RCC 7860 (cell line): ENCODE results near the gene RAMP3.

Experiments used
- DNase-seq: peaks from one replicate; pipeline ENCODE4 v3.0.0-alpha.2; 2015; ENCODE audit warnings: low spot score
- FAIRE-seq: peaks from 2 replicates; lab custom pipeline; 2012; peaks lifted over from hg19 to GRCh38; lab: Jason Lieb, UNC

RAMP3 gene

DNA sequence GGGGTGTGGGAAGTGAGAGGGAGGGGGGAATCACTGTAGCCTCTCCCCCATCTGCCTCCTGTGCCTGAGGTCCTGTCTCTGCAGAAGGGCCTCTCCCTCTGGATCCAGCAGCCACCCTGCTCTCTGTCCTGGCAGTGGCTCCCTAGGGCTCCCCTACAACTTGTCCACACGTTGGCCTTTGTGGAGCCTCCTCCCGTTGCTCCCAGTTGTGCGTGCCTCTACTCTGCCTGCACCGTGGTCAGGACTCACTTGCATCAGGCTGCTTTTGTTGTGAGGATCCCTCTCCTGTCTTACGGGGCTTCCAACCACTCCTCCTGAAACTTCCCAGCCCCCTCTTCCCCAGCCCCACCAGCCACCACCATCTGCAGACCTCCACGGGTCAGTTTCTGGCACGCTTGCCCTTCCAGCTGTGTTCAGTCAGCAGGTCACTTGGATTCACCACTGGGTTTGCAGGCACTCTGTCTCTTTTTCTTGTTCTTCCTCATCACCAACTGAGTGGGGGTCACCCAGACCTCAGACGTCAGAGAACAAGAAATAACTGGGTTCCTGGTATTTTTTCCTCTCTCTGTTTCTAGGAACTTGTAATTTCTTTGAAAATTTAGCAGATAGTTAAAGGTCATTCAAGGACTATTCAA lies 62.3 kb downstream of the RAMP3 start:
- DNase-seq: no peak
- FAIRE-seq: no peak

DNA sequence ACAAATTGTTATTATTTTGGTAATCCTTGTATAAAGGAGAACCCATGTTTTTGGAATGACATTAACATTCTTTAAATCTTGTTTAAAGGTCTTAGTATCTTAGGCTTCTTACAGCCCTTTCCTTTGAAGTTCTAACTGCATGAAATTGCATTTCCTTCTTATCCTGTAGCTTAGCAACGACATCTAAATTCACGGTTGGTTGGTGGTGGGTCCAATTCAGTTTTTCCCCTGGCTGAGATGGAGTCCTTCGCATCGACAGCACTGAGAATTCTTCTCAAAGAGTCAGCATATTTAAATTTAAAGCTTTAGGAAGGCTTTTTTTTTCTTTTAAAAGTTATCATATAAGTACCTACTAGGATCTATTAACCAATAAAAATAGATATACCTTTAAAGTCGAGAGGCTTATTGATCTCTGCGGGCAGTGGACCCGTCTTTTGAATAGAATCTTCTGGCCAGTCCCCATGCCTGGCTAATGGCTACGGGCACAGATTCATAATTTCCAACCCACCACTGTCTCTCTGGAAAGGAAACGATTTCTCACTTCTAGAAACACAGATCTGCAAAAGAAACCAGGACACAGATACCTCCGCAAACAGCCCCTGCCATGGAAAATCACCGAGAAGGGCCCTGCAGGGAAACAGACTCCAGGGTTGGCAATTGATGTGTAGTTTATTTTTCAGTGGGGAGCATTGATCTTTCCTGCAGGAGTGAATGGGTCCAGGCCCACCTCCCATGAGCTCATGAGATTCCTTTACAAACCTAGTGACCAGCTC lies 63.4 kb downstream of the RAMP3 start:
- DNase-seq: no peak
- FAIRE-seq: no peak

- FAIRE-seq (no peak), DNase-seq (no peak)
Observed at GRCh38 chr7:45221896-45222604, 64.5 kb downstream of the RAMP3 start.

DNA sequence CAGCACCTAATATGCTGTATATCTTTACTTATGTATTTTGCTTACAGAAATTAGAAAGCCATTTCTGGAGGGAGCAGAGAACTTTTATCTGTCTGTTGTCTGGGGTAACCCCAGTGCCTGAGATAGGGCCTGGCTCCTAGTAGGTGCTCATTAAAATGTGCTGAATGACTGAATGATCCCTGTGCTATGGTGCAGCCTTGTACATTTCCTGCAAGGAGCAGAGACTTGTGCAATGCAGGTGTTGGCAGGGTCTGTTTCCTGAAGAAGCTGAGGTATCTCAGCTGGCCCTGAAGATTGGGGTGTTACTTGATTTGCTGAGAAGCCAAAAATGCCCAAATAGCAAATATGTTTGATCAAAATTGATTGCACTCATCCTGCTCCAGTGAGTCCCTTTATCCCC lies 65.5 kb downstream of the RAMP3 start:
- DNase-seq: no peak

DNA sequence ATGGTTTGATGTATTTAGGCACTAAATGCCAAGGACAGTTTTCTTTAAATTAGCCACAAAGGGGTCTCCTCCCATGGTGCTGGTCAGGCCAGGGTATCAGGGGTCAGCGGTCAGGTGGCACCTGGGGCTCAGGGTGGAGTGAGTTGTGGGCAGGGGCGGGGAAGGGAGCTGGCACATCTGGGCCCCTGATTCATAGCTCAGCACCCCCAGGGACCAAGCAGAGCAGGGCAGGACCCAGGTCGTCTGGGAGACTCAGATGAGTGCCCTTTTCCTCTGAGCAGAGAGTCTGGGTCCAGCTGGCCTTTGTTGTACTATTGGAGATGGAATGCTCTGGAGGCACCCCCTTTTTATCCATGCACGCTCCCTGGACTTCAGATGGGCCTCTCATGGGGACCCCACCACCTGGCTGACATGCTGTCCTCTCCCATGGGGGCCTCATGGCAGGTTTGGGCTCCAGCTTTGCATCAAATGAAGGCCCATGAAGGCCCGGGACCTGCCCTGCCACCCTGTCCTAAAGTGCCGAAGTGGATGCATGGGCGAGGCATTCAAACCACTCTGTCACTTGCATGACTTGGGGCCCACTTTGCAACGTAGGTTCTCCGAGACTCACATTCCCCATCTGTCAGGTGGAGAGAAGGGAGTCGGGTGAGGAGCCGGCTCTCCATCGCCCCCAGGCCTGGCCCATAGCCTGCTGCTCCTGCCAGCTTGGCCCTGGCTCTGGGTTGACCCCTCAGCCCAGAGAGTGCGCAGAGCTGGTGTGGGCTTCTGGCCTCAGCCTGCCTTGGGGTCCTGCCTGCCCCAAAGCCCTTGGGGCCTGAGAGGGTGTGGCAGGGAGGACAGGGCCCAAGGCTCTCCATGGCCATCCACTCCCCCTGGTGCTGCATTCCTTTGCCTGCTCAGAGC lies 66.4 kb downstream of the RAMP3 start:
- DNase-seq (no peak), FAIRE-seq (no peak)

More for the DNA sequence above, 65.5 kb downstream of the RAMP3 start:
- no peak for FAIRE-seq

GRCh38 chr7:45224832-45225231 lies 67.2 kb downstream of the RAMP3 start:
- DNase-seq: no peak
- no peak for FAIRE-seq

DNA sequence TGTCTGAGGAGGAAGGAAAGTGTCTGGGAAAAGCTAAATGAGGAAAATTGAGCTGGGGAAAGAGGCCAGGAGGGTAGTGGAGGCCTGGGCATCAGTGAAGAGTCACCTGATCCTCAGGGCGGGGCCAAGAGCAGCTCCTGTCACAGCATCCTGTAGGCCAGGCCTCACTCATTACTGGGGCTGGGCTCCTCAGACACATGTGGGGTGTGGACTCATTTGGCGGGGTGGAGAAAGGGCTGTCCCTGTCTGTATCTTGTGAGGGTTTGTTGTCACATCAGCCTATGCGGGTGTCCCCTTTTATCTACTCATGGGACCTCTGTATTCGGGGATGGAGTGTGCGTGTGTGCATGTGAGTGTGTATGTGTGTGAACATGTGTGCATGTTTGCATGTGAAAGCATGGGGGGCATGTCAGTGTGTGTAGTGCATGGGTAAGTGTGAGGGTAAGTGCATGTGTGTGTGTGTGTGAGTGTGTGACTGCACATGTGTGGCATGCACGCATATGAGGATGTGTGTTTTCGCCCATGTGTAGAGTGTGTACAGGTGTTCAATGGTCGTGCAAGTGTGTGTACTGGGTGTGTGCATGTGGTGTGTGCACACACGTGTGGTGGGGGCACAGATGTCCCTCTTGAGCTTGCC lies 67.8 kb downstream of the RAMP3 start:
- DNase-seq (no peak), FAIRE-seq (no peak)

DNA sequence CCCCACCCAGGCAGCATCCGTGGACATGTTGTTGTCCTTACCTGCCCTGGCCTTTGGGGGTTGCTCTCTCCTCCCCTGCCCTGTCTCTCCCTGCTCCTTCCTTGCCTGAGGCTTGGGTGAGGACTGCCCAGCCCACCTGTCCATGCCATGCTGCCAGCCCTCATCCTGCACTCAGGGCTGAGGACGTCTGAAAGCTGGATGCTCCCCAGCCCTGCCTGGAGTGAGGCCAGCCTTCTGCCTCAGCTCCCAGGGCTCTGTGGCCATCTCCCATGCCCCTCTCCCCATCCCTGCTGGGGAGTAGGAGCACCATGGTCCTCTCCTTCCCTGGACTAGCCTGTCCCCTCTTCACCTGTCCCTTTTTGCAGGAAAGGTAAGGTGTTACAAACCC lies 68.4 kb downstream of the RAMP3 start:
- FAIRE-seq (no peak), DNase-seq (no peak)

GRCh38 chr7:45229156-45229920 lies 71.7 kb downstream of the RAMP3 start:
- FAIRE-seq (no peak), DNase-seq (no peak)

DNA sequence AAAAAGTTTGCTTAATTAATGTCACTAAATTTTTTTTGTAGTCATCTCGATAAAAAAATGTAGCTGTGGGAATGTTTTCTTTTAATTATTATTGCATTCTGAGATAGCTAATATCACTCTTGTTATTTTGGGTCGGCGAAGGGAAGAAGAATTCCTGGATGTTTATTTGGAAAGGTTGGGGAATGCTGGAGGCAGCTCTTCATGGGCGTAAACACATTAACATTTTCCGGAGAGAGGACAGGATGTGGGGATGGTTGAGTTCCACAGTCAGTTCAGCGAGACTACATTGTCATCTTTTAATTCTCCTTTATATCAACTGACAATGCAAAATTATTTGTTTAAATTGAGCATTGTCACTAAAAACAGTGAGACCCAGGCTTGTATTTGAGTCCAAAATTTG lies 72.5 kb downstream of the RAMP3 start:
- DNase-seq (no peak), FAIRE-seq (no peak)

DNA sequence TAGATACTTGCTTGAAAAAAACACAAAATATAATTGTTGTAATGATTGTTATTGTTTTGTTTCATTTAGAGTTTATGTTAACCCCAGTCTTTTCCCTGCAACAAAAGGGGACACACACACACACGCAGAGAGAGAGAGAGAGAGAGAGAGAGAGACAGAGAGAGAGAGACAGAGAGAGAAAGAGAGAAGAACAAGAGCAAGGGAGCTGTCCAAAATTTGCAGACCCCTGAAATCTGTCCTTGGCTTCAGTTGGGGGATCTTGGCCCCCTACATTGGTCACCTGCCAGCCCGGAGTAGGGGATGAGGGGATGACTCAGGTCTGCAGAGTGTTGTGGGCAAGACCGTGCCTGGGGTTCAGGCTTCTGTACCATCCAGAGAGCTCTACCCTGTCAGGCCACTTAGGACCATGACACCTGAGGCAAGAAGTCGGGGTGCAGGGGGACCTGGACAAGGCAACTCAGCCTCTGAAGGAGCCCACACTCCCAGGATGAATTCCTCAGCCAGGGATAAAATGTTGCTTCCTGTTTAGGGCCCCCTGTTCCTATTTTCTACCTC lies 73.1 kb downstream of the RAMP3 start:
- no peak for DNase-seq
- no peak for FAIRE-seq

GRCh38 chr7:45233249-45233775 lies 75.7 kb downstream of the RAMP3 start:
- no peak for FAIRE-seq
- no peak for DNase-seq
